Parathyroid adenoma (tissue), 2 donors: ENCODE data around the gene HOXD8.
A peak's percentile ranks its signal among the peaks of the same experiment; 100 is the strongest.

Experiments
- H2AFZ ChIP-seq: fragments of 300-600 bp; sonication (generic); one replicate; pipeline ENCODE4 v1.7.0; 2017; ENCODE audit warnings: antibody characterized with exemption, mild to moderate bottlenecking
- H3K27ac ChIP-seq: fragments of 300-600 bp; sonication (generic); one replicate; pipeline ENCODE4 v1.7.0; 2017
- H3K27me3 ChIP-seq: fragments of 300-600 bp; sonication (generic); one replicate; pipeline ENCODE4 v1.7.0; 2017; ENCODE audit warnings: low read length; ENCODE audit not compliant: control insufficient read depth, insufficient read depth
- H3K36me3 ChIP-seq: fragments of 300-600 bp; sonication (generic); one replicate; pipeline ENCODE4 v1.7.0; 2017; ENCODE audit warnings: low read length; ENCODE audit not compliant: control insufficient read depth, insufficient read depth
- H3K4me1 ChIP-seq: fragments of 300-600 bp; sonication (generic); one replicate; pipeline ENCODE4 v1.7.0; 2017; ENCODE audit warnings: control low read depth
- H3K4me2 ChIP-seq: fragments of 300-600 bp; sonication (generic); one replicate; pipeline ENCODE4 v1.7.0; 2017; ENCODE audit warnings: low read length
- H3K4me3 ChIP-seq: fragments of 300-600 bp; sonication (generic); one replicate; pipeline ENCODE4 v1.7.0; 2017; ENCODE audit warnings: low read depth, low read length
- H3K79me2 ChIP-seq: fragments of 300-600 bp; sonication (generic); one replicate; pipeline ENCODE4 v1.7.0; 2017; ENCODE audit warnings: control low read depth
- H3K9ac ChIP-seq: fragments of 300-600 bp; sonication (generic); one replicate; pipeline ENCODE4 v1.7.0; 2017; ENCODE audit warnings: mild to moderate bottlenecking
- H3K9me3 ChIP-seq: fragments of 300-600 bp; sonication (generic); one replicate; pipeline ENCODE4 v1.7.0; 2017; ENCODE audit warnings: low read length; ENCODE audit not compliant: control insufficient read depth
- CTCF ChIP-seq: fragments of 300-600 bp; sonication (generic); IDR thresholded peaks from one replicate; pipeline ENCODE4 v1.7.0; 2017; ENCODE audit warnings: antibody characterized with exemption, mild to moderate bottlenecking
- donor health status: primary hyperparathyroidism.

Gene HOXD8

GRCh38 chr2:176128172-176128981 lies 1.1 kb upstream of the HOXD8 start:
- Histone ChIP-seq H2AFZ (peak overlapping the region; percentile 39), H3K27ac (no peak overlapping the region), H3K9ac (no peak overlapping the region), H3K4me3 (peak overlapping the region; percentile 8), H3K4me2 (no peak overlapping the region), H3K36me3 (no peaks in the 10 kb centered on the region), H3K9me3 (peaks cover 4% of the 10 kb centered on the region), H3K4me1 (no peaks in the 10 kb centered on the region), H3K27me3 (peaks cover 20% of the 10 kb centered on the region), H3K79me2 (no peaks in the 10 kb centered on the region)
- TF ChIP-seq CTCF = no peak

GRCh38 chr2:176129813-176130146 lies 275 bp downstream of the HOXD8 start:
- H3K4me3 ChIP-seq = no peak overlapping the region
- H3K9ac ChIP-seq = no peak overlapping the region
- no peak overlapping the region for H3K27ac ChIP-seq

GRCh38 chr2:176130147-176130956 lies 847 bp downstream of the HOXD8 start:
- no peak overlapping the region for H3K4me2 ChIP-seq
- peaks cover 4% of the 10 kb centered on the region for H3K9me3 ChIP-seq
- H3K27me3 ChIP-seq = peaks cover 18% of the 10 kb centered on the region
- TF ChIP-seq CTCF = no peak
- H3K27ac ChIP-seq = no peak overlapping the region
- H2AFZ ChIP-seq = no peak overlapping the region
- H3K36me3 ChIP-seq = no peaks in the 10 kb centered on the region
- H3K4me1 ChIP-seq = no peaks in the 10 kb centered on the region
- H3K9ac ChIP-seq = no peak overlapping the region
- peak overlapping the region; percentile 23 for H3K4me3 ChIP-seq
- H3K79me2 ChIP-seq = no peaks in the 10 kb centered on the region

More at GRCh38 chr2:176129813-176130146, 275 bp downstream of the HOXD8 start:
- no peaks in the 10 kb centered on the region for H3K36me3 ChIP-seq
- H3K4me2 ChIP-seq = no peak overlapping the region
- H2AFZ ChIP-seq = no peak overlapping the region
- no peak for TF ChIP-seq CTCF
- peaks cover 20% of the 10 kb centered on the region for H3K27me3 ChIP-seq
- no peaks in the 10 kb centered on the region for H3K79me2 ChIP-seq
- H3K4me1 ChIP-seq = no peaks in the 10 kb centered on the region
- peaks cover 4% of the 10 kb centered on the region for H3K9me3 ChIP-seq

GRCh38 chr2:176130957-176131847 lies 1.7 kb downstream of the HOXD8 start:
- H3K79me2 ChIP-seq = no peaks in the 10 kb centered on the region
- peaks cover 4% of the 10 kb centered on the region for H3K9me3 ChIP-seq
- TF ChIP-seq CTCF = no peak
- peak overlapping the region; percentile 23 for H3K4me3 ChIP-seq
- H3K9ac ChIP-seq = no peak overlapping the region
- H3K27ac ChIP-seq = no peak overlapping the region
- peaks cover 21% of the 10 kb centered on the region for H3K27me3 ChIP-seq
- H3K36me3 ChIP-seq = no peaks in the 10 kb centered on the region
- no peak overlapping the region for H3K4me2 ChIP-seq
- H2AFZ ChIP-seq = no peak overlapping the region
- H3K4me1 ChIP-seq = no peaks in the 10 kb centered on the region
